Uterus (tissue), 4 donors: ENCODE results near the gene CHST11. TPM values are rescaled to one million over a fixed set of nuclear protein-coding genes. Genes with fewer than 3 reads are reported as not detected.
A peak's percentile ranks its signal among the peaks of the same experiment; 100 is the strongest.

Source experiments
- DNase-seq, 2 donors: peaks; one replicate each; pipeline ENCODE4 v3.0.0-alpha.2; 2019 to 2020
- H3K27ac ChIP-seq, 2 donors: fragments of 200-600 bp; sonication (generic); 1 replicate in 1 of 2; 2 replicates in 1 of 2; pipeline ENCODE4 v1.5.1; 2016 to 2018
- H3K27me3 ChIP-seq, 2 donors: fragments of 200-600 bp; sonication (generic); one replicate each; pipeline ENCODE4 v1.5.1; 2018 to 2019; ENCODE audit warnings: control low read depth in 1 of 2
- H3K36me3 ChIP-seq, 2 donors: fragments of 200-600 bp; sonication (generic); one replicate each; pipeline ENCODE4 v1.5.1; 2019; ENCODE audit warnings: control low read depth in 1 of 2
- H3K4me1 ChIP-seq, 2 donors: fragments of 200-600 bp; sonication (generic); one replicate each; pipeline ENCODE4 v1.5.1; 2018 to 2019; ENCODE audit warnings: control low read depth in 1 of 2
- H3K4me3 ChIP-seq, 2 donors: fragments of 200-600 bp; sonication (generic); 1 replicate in 1 of 2; 2 replicates in 1 of 2; pipeline ENCODE4 v1.5.1; 2018 to 2019; ENCODE audit warnings: mild to moderate bottlenecking in 1 of 2
- H3K9me3 ChIP-seq, 2 donors: fragments of 200-600 bp; sonication (generic); one replicate each; pipeline ENCODE4 v1.5.1; 2019; ENCODE audit warnings: control low read depth in 1 of 2
- POLR2A ChIP-seq, 2 donors: fragments of 450-650 bp; IDR thresholded peaks; one replicate each; pipeline ENCODE4 v1.6.1; 2016; ENCODE audit warnings: antibody characterized with exemption in 2 of 2, mild to moderate bottlenecking in 1 of 2, moderate library complexity in 1 of 2
- intact Hi-C: fragments of 100-400 bp; cut with DNase I; formaldehyde crosslinking; loops from one replicate; pipeline ENCODE4 v1.15.1; 2023; ENCODE audit warnings: low total_unique reads
- total RNA-seq, 4 donors: library from RNA; depleted of rRNA in 3 of 4; stranded (reverse); fragments of >200 nt in 3 of 4; gene quantifications; one replicate each; pipeline versions ENCODE4 v1.1.0 to v1.2.4, GENCODE V29; 2014 to 2023
- TF ChIP-seq, protein P1 (sequence below), 4 experiments: fragments of 200-600 bp in 2 of 4; fragments of 450-650 bp in 2 of 4; sonication (generic) in 2 of 4; IDR thresholded peaks; one replicate each; pipeline ENCODE4 v1.5.1; 2016 to 2019; ENCODE audit warnings: antibody characterized with exemption in 4 of 4, mild to moderate bottlenecking in 2 of 4, moderate library complexity in 1 of 4
- donor health status: DM: yes; HTN: yes; CAD: no.

CHST11 gene
- total RNA-seq, 4 donors from 2014 or later = 21.0 to 82.1 (median 58.7) TPM

- no peaks in the 10 kb centered on the region for H3K27me3 ChIP-seq
- no peak overlapping the region for H3K4me3 ChIP-seq
- no peaks in the 10 kb centered on the region for H3K9me3 ChIP-seq
- H3K4me1 ChIP-seq = no peaks in the 10 kb centered on the region
- TF ChIP-seq, protein P1, sequence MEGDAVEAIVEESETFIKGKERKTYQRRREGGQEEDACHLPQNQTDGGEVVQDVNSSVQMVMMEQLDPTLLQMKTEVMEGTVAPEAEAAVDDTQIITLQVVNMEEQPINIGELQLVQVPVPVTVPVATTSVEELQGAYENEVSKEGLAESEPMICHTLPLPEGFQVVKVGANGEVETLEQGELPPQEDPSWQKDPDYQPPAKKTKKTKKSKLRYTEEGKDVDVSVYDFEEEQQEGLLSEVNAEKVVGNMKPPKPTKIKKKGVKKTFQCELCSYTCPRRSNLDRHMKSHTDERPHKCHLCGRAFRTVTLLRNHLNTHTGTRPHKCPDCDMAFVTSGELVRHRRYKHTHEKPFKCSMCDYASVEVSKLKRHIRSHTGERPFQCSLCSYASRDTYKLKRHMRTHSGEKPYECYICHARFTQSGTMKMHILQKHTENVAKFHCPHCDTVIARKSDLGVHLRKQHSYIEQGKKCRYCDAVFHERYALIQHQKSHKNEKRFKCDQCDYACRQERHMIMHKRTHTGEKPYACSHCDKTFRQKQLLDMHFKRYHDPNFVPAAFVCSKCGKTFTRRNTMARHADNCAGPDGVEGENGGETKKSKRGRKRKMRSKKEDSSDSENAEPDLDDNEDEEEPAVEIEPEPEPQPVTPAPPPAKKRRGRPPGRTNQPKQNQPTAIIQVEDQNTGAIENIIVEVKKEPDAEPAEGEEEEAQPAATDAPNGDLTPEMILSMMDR (IDR thresholded peaks at IDR 0.05) = no peak
- no peak for TF ChIP-seq POLR2A (IDR thresholded peaks at IDR 0.05)
- no peaks in the 10 kb centered on the region for H3K36me3 ChIP-seq
- no peak for DNase-seq
- H3K27ac ChIP-seq = no peak overlapping the region
- intact Hi-C loops = no loop called here
These were observed 167.8 kb downstream of the CHST11 start for GRCh38 chr12:104624529-104624928.

DNA sequence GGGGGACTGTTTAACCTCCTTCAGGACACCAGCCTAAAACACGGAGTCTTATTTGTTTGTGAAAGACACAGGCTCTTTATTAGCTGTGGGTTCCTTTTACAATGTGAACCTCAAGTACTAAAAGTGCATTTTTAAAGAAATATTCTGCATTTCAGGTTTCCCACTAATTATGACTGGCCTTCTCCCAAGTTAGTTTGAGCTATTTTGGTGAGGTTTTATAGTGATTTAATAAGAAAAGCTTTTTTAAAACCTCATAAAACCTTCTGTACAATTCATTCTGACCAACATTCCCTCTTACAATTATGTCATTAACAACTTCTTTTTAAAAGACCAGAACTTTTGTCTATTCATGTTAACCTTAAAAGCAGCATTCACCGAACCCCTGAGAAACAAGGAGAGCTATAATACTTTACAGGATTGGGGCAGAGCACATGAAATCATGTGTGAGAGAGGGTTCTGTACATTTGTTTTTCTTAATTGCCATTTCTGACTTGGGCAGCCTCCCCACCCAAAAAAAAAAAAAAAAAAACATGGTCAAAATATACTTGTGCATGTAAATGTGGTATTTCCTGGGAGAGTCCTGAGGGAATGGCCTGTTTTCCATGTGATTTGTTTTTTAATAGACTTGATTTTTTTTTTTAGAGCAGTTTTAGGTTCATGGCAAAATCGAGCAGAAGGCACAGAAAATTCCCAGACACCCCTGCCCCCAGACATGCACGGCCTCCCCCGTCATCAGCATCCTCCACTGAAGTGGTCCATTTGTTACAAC, 169.5 kb downstream of the CHST11 start:
- intact Hi-C loops = no loop called here

GRCh38 chr12:104627231-104627989, 170.7 kb downstream of the CHST11 start:
- H3K36me3 ChIP-seq = no peaks in the 10 kb centered on the region
- no peak overlapping the region for H3K27ac ChIP-seq
- H3K27me3 ChIP-seq = no peaks in the 10 kb centered on the region
- H3K4me1 ChIP-seq = no peaks in the 10 kb centered on the region
- H3K9me3 ChIP-seq = no peaks in the 10 kb centered on the region
- H3K4me3 ChIP-seq = no peak overlapping the region
- DNase-seq = no peak
- TF ChIP-seq, protein P1 (IDR thresholded peaks at IDR 0.05) = no peak
- TF ChIP-seq POLR2A (IDR thresholded peaks at IDR 0.05) = no peak
- intact Hi-C loops = no loop called here

More for the DNA sequence above, 169.5 kb downstream of the CHST11 start:
- Histone ChIP-seq H3K9me3 (no peaks in the 10 kb centered on the region), H3K4me3 (no peak overlapping the region), H3K36me3 (no peaks in the 10 kb centered on the region), H3K27ac (peak overlapping the region in 1 of 2 donors; percentile 38), H3K27me3 (no peaks in the 10 kb centered on the region), H3K4me1 (no peaks in the 10 kb centered on the region)
- DNase-seq = no peak
- TF ChIP-seq, protein P1 (IDR thresholded peaks at IDR 0.05) = no peak
- TF ChIP-seq POLR2A (IDR thresholded peaks at IDR 0.05) = no peak

DNA sequence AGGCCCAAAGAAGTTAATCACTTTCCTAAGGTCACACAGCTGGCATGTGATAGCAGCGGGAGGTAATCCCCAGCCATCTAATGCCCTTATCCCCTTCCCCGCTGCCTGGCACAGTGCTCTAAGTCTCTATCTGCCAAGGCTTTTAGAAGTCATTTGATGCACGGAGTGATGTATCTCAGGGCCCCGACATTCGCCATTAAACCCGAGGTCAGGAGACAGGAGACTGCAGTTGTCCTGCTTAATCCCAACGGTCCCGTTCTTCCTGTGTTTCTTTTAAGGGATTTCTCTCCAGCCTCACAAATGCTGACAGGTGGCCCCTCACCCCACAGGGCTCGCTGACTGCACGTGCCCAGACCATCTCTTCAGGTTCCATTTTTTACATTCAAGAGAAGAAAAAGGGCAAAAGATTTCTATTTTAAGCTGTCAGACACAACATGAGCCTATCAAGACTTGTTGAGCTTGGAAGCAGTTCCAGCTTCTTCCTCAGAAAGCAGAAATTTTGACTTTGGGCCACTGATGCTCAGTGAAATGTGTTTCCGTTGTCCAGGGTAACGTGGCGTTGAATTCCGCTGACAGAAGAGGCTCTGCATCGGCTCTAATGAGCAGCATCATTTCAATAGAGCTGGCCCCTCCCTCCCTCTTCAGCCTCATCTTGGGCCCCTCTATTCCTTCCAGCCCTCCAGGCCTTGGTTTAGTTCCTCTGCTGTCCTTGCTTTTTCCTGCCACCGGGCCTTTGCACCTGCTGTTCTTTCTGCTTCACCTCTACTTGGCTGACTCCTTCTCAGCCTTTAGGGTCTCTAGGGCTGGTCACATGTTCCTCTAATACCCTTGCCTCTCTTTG, 171.5 kb downstream of the CHST11 start:
- intact Hi-C loops = no loop called here
- H3K36me3 ChIP-seq = no peaks in the 10 kb centered on the region
- H3K27ac ChIP-seq = no peak overlapping the region
- H3K9me3 ChIP-seq = no peaks in the 10 kb centered on the region
- H3K4me3 ChIP-seq = no peak overlapping the region
- no peaks in the 10 kb centered on the region for H3K27me3 ChIP-seq
- TF ChIP-seq, protein P1 (IDR thresholded peaks at IDR 0.05) = no peak
- TF ChIP-seq POLR2A (IDR thresholded peaks at IDR 0.05) = no peak
- no peak for DNase-seq
- H3K4me1 ChIP-seq = no peaks in the 10 kb centered on the region
